Ascending aorta (tissue), 2 donors: ENCODE results near the gene LDB3. TPM values are rescaled to one million over a fixed set of nuclear protein-coding genes. Genes with fewer than 3 reads are reported as not detected.

Experiments
- DNase-seq, 2 donors: peaks; one replicate each; pipeline ENCODE4 v3.0.0-alpha.2; 2019; ENCODE audit warnings: low spot score in 2 of 2
- H3K27ac ChIP-seq, 2 donors: fragments of 200-600 bp; sonication (generic); one replicate each; pipeline ENCODE4 v1.5.1; 2016 to 2017; ENCODE audit warnings: mild to moderate bottlenecking in 1 of 2
- H3K27me3 ChIP-seq: fragments of 200-600 bp; sonication (generic); one replicate; pipeline ENCODE4 v1.5.1; 2017
- H3K36me3 ChIP-seq, 2 donors: fragments of 200-600 bp; sonication (generic); one replicate each; pipeline ENCODE4 v1.5.1; 2016
- H3K4me1 ChIP-seq, 2 donors: fragments of 200-600 bp; sonication (generic); one replicate each; pipeline ENCODE4 v1.5.1; 2016 to 2017; ENCODE audit warnings: mild to moderate bottlenecking in 1 of 2
- H3K4me3 ChIP-seq, 2 donors: fragments of 200-600 bp; sonication (generic); one replicate each; pipeline ENCODE4 v1.5.1; 2016 to 2017; ENCODE audit warnings: mild to moderate bottlenecking in 1 of 2
- H3K9me3 ChIP-seq, 2 donors: fragments of 200-600 bp; sonication (generic); one replicate each; pipeline ENCODE4 v1.5.1; 2016
- intact Hi-C: fragments of 100-400 bp; cut with DNase I; formaldehyde crosslinking; loops from one replicate; pipeline ENCODE4 v1.15.1; 2023
- total RNA-seq: library from RNA; depleted of rRNA; stranded (reverse); fragments of >200 nt; gene quantifications from one replicate; pipeline ENCODE4 v1.1.0, GENCODE V29; 2016
- TF ChIP-seq, protein P1 (sequence below), 3 experiments: fragments of 200-600 bp in 2 of 3; fragments of 450-650 bp in 1 of 3; sonication (generic) in 2 of 3; IDR thresholded peaks; one replicate each; pipeline ENCODE4 v1.5.1; 2016 to 2019; ENCODE audit warnings: antibody characterized with exemption in 3 of 3, mild to moderate bottlenecking in 1 of 3, moderate library complexity in 1 of 3

Gene LDB3
- total RNA-seq, 1 donor from 2014 or later, result 27.4 TPM

GRCh38 chr10:86699541-86699940 is 31.2 kb downstream of the LDB3 start:
- DNase-seq, result no peak
- Histone ChIP-seq H3K4me1 (no peaks in the 10 kb centered on the region), H3K4me3 (no peak overlapping the region), H3K27me3 (no peaks in the 10 kb centered on the region), H3K9me3 (no peaks in the 10 kb centered on the region), H3K27ac (peak overlapping the region; percentile 33 to 50), H3K36me3 (peaks cover 51 to 71% of the 10 kb centered on the region in 2 donors)
- TF ChIP-seq, protein P1, sequence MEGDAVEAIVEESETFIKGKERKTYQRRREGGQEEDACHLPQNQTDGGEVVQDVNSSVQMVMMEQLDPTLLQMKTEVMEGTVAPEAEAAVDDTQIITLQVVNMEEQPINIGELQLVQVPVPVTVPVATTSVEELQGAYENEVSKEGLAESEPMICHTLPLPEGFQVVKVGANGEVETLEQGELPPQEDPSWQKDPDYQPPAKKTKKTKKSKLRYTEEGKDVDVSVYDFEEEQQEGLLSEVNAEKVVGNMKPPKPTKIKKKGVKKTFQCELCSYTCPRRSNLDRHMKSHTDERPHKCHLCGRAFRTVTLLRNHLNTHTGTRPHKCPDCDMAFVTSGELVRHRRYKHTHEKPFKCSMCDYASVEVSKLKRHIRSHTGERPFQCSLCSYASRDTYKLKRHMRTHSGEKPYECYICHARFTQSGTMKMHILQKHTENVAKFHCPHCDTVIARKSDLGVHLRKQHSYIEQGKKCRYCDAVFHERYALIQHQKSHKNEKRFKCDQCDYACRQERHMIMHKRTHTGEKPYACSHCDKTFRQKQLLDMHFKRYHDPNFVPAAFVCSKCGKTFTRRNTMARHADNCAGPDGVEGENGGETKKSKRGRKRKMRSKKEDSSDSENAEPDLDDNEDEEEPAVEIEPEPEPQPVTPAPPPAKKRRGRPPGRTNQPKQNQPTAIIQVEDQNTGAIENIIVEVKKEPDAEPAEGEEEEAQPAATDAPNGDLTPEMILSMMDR (IDR thresholded peaks at IDR 0.05), result no peak
- intact Hi-C loops, result no loop called here

GRCh38 chr10:86699991-86700840 is 31.9 kb downstream of the LDB3 start:
- H3K9me3 ChIP-seq, result no peaks in the 10 kb centered on the region
- TF ChIP-seq, protein P1 (IDR thresholded peaks at IDR 0.05), result no peak
- no peaks in the 10 kb centered on the region for H3K4me1 ChIP-seq
- no peaks in the 10 kb centered on the region for H3K27me3 ChIP-seq
- H3K4me3 ChIP-seq, result no peak overlapping the region
- DNase-seq, result no peak
- peaks cover 50 to 68% of the 10 kb centered on the region in 2 donors for H3K36me3 ChIP-seq
- intact Hi-C loops, result no loop called here
- H3K27ac ChIP-seq, result peak overlapping the region; percentile 33 to 43

- TF ChIP-seq, protein P1 (IDR thresholded peaks at IDR 0.05), result no peak
- H3K27me3 ChIP-seq, result no peaks in the 10 kb centered on the region
- H3K4me3 ChIP-seq, result no peak overlapping the region
- no peak for DNase-seq
- H3K27ac ChIP-seq, result peak overlapping the region in 1 of 2 donors; percentile 43
- H3K36me3 ChIP-seq, result peaks cover 47 to 69% of the 10 kb centered on the region in 2 donors
- no peaks in the 10 kb centered on the region for H3K4me1 ChIP-seq
- H3K9me3 ChIP-seq, result no peaks in the 10 kb centered on the region
- intact Hi-C loops, result no loop called here
Observed at GRCh38 chr10:86700851-86701617, 32.7 kb downstream of the LDB3 start.

GRCh38 chr10:86703176-86703575 is 34.9 kb downstream of the LDB3 start:
- no peaks in the 10 kb centered on the region for H3K27me3 ChIP-seq
- peaks cover 65 to 75% of the 10 kb centered on the region in 2 donors for H3K36me3 ChIP-seq
- no peaks in the 10 kb centered on the region for H3K4me1 ChIP-seq
- intact Hi-C loops, result no loop called here
- no peak overlapping the region for H3K27ac ChIP-seq
- no peak for DNase-seq
- H3K9me3 ChIP-seq, result no peaks in the 10 kb centered on the region
- TF ChIP-seq, protein P1 (IDR thresholded peaks at IDR 0.05), result no peak
- H3K4me3 ChIP-seq, result no peak overlapping the region

DNA sequence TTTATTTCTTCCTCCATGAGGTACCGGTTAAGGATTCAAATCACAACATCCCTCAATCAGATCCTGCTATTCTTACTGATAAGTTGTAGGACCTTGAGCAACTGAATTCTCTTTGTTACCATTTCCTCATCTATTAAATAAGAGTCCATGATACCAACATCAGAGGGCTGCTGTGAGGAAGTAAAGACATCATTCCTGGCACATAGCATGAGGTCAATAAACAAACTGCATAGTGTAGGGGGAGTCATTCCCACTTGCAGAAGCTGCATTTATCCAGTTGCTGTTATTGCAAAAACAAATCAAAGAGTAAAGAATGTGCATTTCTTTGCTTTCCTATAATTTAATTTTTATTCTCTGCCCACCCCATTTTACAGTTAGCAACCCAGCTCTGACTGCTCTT is 36.8 kb downstream of the LDB3 start:
- TF ChIP-seq, protein P1 (IDR thresholded peaks at IDR 0.05), result no peak
- Histone ChIP-seq H3K27me3 (no peaks in the 10 kb centered on the region), H3K9me3 (no peaks in the 10 kb centered on the region), H3K27ac (peak overlapping the region in 1 of 2 donors; percentile 55), H3K36me3 (peaks cover 56 to 67% of the 10 kb centered on the region in 2 donors), H3K4me1 (no peaks in the 10 kb centered on the region), H3K4me3 (no peak overlapping the region)
- no peak for DNase-seq
- intact Hi-C loops, result no loop called here
